Measurements from ENCODE around the gene DHPS.
A peak's percentile ranks its signal among the peaks of the same experiment; 100 is the strongest.

Gene DHPS

GRCh38 chr19:12665281-12665573 is 16.5 kb downstream of the DHPS start:
- peak; percentile 84 for DNase-seq (ENCODE audit: low spot score)
- TF ChIP-seq CTCF (IDR thresholded peaks at IDR 0.05; ENCODE audit: extremely low read depth, missing control alignments) = no peak

GRCh38 chr19:12664406-12665280 is 17.0 kb downstream of the DHPS start:
- no peak for TF ChIP-seq CTCF (IDR thresholded peaks at IDR 0.05; ENCODE audit: extremely low read depth, missing control alignments)
- DNase-seq (ENCODE audit: low spot score) = no peak

GRCh38 chr19:12660980-12661379 is 20.7 kb downstream of the DHPS start:
- no peak for DNase-seq (ENCODE audit: low spot score)
- TF ChIP-seq CTCF (IDR thresholded peaks at IDR 0.05; ENCODE audit: extremely low read depth, missing control alignments) = no peak

- no peak for DNase-seq (ENCODE audit: low spot score)
- no peak for TF ChIP-seq CTCF (IDR thresholded peaks at IDR 0.05; ENCODE audit: extremely low read depth, missing control alignments)
These were observed 23.7 kb downstream of the DHPS start for GRCh38 chr19:12657966-12658365.

GRCh38 chr19:12656899-12657571 is 24.6 kb downstream of the DHPS start:
- no peak for DNase-seq (ENCODE audit: low spot score)
- no peak for TF ChIP-seq CTCF (IDR thresholded peaks at IDR 0.05; ENCODE audit: extremely low read depth, missing control alignments)

- no peak for TF ChIP-seq CTCF (IDR thresholded peaks at IDR 0.05; ENCODE audit: extremely low read depth, missing control alignments)
- DNase-seq (ENCODE audit: low spot score) = no peak
These were observed 26.1 kb downstream of the DHPS start for GRCh38 chr19:12655546-12655945.

- no peak for TF ChIP-seq CTCF (IDR thresholded peaks at IDR 0.05; ENCODE audit: extremely low read depth, missing control alignments)
- no peak for DNase-seq (ENCODE audit: low spot score)
These were observed 29.5 kb downstream of the DHPS start for GRCh38 chr19:12652219-12652618.

All from GM20000 (cell line).